Psoas muscle (tissue), 8 donors: ENCODE data around the gene ADH4. TPM values are rescaled to one million over a fixed set of nuclear protein-coding genes. Genes with fewer than 3 reads are reported as not detected.
"Not testable (repeated sequence)": the region's sequence is repeated elsewhere in the genome, so short reads cannot be mapped to it uniquely, and the experiment has no call there.

Experiments
- ATAC-seq, 4 donors: fragments of 200-7000 bp; cut with Tn5 transposase; one replicate each; pipeline ENCODE4 v1.9.1; 2020; ENCODE audit warnings: moderate library complexity in 3 of 4, mild to moderate bottlenecking in 2 of 4
- DNase-seq, 2 donors: peaks; one replicate each; pipeline ENCODE4 v3.0.0-alpha.2; 2020
- H3K27ac ChIP-seq: fragments of 200-600 bp; one replicate; pipeline ENCODE4 v1.8.0; 2022
- H3K27me3 ChIP-seq, 3 donors: fragments of 200-600 bp in 1 of 3; one replicate each; pipeline versions ENCODE4 v1.6.1 to v1.8.0; 2013 to 2022; ENCODE audit warnings: low read length in 2 of 3, mild to moderate bottlenecking in 2 of 3, moderate library complexity in 1 of 3; ENCODE audit not compliant: insufficient read depth in 3 of 3
- H3K36me3 ChIP-seq, 2 donors: fragments of 200-600 bp in 1 of 2; one replicate each; pipeline versions ENCODE4 v1.6.1 to v1.8.0; 2013 to 2022; ENCODE audit warnings: low read depth in 1 of 2, mild to moderate bottlenecking in 1 of 2, moderate library complexity in 1 of 2; ENCODE audit not compliant: insufficient read depth in 1 of 2
- H3K4me1 ChIP-seq: fragments of 200-600 bp; one replicate; pipeline ENCODE4 v1.8.0; 2022
- H3K4me3 ChIP-seq: fragments of 200-600 bp; one replicate; pipeline ENCODE4 v1.8.0; 2022; ENCODE audit warnings: mild to moderate bottlenecking
- H3K9me3 ChIP-seq: fragments of 200-600 bp; one replicate; pipeline ENCODE4 v1.8.0; 2022
- WGBS, 3 donors: extraction: QIAGEN DNeasy Blood & Tissue Kit; methylation state at CpG; one replicate each; pipeline versions ENCODE4 v1.1.6 to v1.1.7; 2013; 5-methylcytosine and 5-hydroxymethylcytosine counted together
- intact Hi-C, 2 donors: fragments of 100-400 bp; cut with DNase I; formaldehyde crosslinking; loops; one replicate each; pipeline versions ENCODE4 v1.11.0 to v1.14.2; 2022
- polyA plus RNA-seq, 3 donors: library from polyadenylated mRNA; stranded (reverse); fragments of 200-250 nt; gene quantifications; one replicate each; pipeline ENCODE4 v1.2.3, GENCODE V29; 2013
- total RNA-seq, 4 donors: library from RNA; stranded (reverse); fragmentation: NEBNext Ultra II Directional in 2 of 4; extraction: Animal tissue kit (Norgen Biotek cat#: 25700) in 2 of 4; gene quantifications; one replicate each; pipeline versions ENCODE4 v1.2.1 to v1.2.4, GENCODE V29; 2021 to 2023
- TF ChIP-seq, protein P1 (sequence below): fragments of 200-600 bp; IDR thresholded peaks from one replicate; pipeline ENCODE4 v1.8.0; 2022; ENCODE audit warnings: antibody characterized with exemption
- donor health status: healthy with polysubstance abuse.
- donor health status: DM: no; HTN: no; CAD: no; lungs with moderate emphysema.
- donor health status: Bipolar disorder and iron deficiency.
- donor health status: healthy.
- donor health status: DM: yes; HTN: yes; CAD: no.
- donor health status: DM: no; HTN: no; CAD: no.
- donor health status: DM: no; HTN: no; CAD: no.
- donor health status: DM: yes; HTN: yes; CAD: no.

ADH4 gene
- total and polyA plus RNA-seq, 7 donors = 0.04 to 0.46 (median 0.16) TPM; not detected in 2

- no peak for ATAC-seq
- no peaks in the 10 kb centered on the region for H3K9me3 ChIP-seq
- DNase-seq = no peak
- WGBS, 3 donors = 73 to 84% (median 74%) methylated on average over 5 of the region's 5 CpGs
- intact Hi-C loops = loop anchor here in 1 of 2 donors (10.0 kb wide), 1 partner anchor 147 kb away; no protein-coding TSS in a partner anchor
- TF ChIP-seq, protein P1, sequence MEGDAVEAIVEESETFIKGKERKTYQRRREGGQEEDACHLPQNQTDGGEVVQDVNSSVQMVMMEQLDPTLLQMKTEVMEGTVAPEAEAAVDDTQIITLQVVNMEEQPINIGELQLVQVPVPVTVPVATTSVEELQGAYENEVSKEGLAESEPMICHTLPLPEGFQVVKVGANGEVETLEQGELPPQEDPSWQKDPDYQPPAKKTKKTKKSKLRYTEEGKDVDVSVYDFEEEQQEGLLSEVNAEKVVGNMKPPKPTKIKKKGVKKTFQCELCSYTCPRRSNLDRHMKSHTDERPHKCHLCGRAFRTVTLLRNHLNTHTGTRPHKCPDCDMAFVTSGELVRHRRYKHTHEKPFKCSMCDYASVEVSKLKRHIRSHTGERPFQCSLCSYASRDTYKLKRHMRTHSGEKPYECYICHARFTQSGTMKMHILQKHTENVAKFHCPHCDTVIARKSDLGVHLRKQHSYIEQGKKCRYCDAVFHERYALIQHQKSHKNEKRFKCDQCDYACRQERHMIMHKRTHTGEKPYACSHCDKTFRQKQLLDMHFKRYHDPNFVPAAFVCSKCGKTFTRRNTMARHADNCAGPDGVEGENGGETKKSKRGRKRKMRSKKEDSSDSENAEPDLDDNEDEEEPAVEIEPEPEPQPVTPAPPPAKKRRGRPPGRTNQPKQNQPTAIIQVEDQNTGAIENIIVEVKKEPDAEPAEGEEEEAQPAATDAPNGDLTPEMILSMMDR = no peak
- H3K27ac ChIP-seq = no peak overlapping the region
- no peaks in the 10 kb centered on the region for H3K27me3 ChIP-seq
- H3K4me3 ChIP-seq = no peak overlapping the region
- peaks cover 7% of the 10 kb centered on the region for H3K4me1 ChIP-seq
- peaks cover 15 to 84% of the 10 kb centered on the region in 2 donors for H3K36me3 ChIP-seq
Observed at GRCh38 chr4:99082192-99082591, 61.9 kb downstream of the ADH4 start.

- DNase-seq, H3K27me3 ChIP-seq, H3K27ac ChIP-seq, H3K4me3 ChIP-seq, H3K9me3 ChIP-seq, ATAC-seq, H3K4me1 ChIP-seq: not testable (repeated sequence)
- WGBS, 3 donors = 59 to 75% (median 72%) methylated on average over 6 of the region's 6 CpGs
- intact Hi-C loops = loop anchor here in 1 of 2 donors (10.0 kb wide), 1 partner anchor 146 kb away; no protein-coding TSS in a partner anchor
- H3K36me3 ChIP-seq = peaks cover 19 to 98% of the 10 kb centered on the region in 2 donors
Observed at GRCh38 chr4:99080869-99081268, 63.2 kb downstream of the ADH4 start.

GRCh38 chr4:99079625-99080295 is 64.3 kb downstream of the ADH4 start:
- Histone ChIP-seq H3K4me1 (no peaks in the 10 kb centered on the region), H3K9me3 (no peaks in the 10 kb centered on the region), H3K4me3 (no peak overlapping the region), H3K27me3 (no peaks in the 10 kb centered on the region), H3K27ac (peak overlapping the region; percentile 13), H3K36me3 (peaks cover 17 to 100% of the 10 kb centered on the region in 2 donors)
- WGBS, 3 donors = 71 to 87% (median 75%) methylated on average over 5 of the region's 5 CpGs
- TF ChIP-seq, protein P1 = no peak
- intact Hi-C loops = loop anchor here in 1 of 2 donors (10.0 kb wide), 1 partner anchor 145 kb away; no protein-coding TSS in a partner anchor
- no peak for DNase-seq
- ATAC-seq = no peak

DNA sequence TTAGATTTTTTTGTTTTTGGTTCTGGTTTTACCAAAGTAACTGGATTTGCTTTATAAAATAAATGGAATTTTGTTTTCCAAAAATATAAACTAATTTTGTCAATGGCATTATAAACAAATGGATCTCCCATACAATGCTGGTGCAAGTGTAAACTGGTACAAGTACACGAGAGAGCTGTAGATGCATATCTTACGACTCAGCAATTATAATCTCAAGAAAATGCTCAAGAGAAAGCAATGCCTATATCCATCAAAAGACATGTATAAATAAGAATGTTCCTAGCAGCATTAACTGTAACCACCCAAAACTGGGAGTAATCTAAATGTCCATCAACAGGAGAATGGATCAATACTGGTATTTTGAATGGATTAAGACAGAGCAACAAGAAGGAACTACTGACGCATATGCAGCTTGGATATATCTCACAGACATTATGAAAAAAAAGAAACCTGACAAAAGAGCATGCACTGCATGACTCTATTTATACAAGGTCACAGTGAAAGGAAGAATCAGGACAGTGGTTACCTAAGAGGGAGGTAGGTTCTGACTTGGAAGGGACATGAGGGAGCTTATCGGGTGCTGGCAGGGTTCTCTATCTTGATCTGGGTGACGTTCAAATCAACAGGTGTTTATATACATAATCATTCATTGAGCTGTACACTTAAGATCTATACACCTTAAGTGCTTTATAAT is 65.0 kb downstream of the ADH4 start:
- intact Hi-C loops = no loop called here
- H3K4me3 ChIP-seq = no peak overlapping the region
- 60 to 70% (median 62%) methylated on average over 5 of the region's 5 CpGs for WGBS, 3 donors
- TF ChIP-seq, protein P1 = no peak
- no peaks in the 10 kb centered on the region for H3K4me1 ChIP-seq
- peak overlapping the region; percentile 13 for H3K27ac ChIP-seq
- ATAC-seq (peak in 1 of 4 donors; percentile 52), DNase-seq (no peak)
- no peaks in the 10 kb centered on the region for H3K9me3 ChIP-seq
- peaks cover 16 to 100% of the 10 kb centered on the region in 2 donors for H3K36me3 ChIP-seq
- no peaks in the 10 kb centered on the region for H3K27me3 ChIP-seq

DNA sequence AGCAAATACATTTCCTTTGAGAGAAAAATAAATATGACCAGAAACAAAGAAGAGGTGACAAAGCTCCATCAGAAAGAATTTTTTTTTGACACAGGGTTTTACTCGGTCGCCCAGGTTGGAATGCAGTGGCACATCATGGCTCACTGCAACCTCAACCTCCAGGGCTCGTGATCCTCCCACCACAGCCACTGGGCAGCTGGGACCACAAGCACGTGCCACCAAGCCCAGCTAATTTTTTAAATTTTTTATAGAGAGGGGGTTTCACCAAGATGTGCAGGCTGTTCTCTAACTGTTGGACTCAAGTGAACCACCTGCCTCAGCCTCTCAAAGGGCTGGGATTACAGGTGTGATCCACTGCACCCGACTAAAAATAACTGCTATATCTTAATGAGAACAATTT is 65.8 kb downstream of the ADH4 start:
- no peaks in the 10 kb centered on the region for H3K4me1 ChIP-seq

More for the DNA sequence above, 65.8 kb downstream of the ADH4 start:
- H3K4me3 ChIP-seq = no peak overlapping the region
- peaks cover 13 to 100% of the 10 kb centered on the region in 2 donors for H3K36me3 ChIP-seq
- WGBS, 3 donors = 73 to 83% (median 75%) methylated on average over 5 of the region's 5 CpGs
- no peaks in the 10 kb centered on the region for H3K27me3 ChIP-seq
- no peaks in the 10 kb centered on the region for H3K9me3 ChIP-seq
- intact Hi-C loops = no loop called here
- DNase-seq (no peak), ATAC-seq (no peak)
- TF ChIP-seq, protein P1 = no peak
- H3K27ac ChIP-seq = no peak overlapping the region
